ENCODE results near the gene GPM6B. TPM values are rescaled to one million over a fixed set of nuclear protein-coding genes. Genes with fewer than 3 reads are reported as not detected.

Gene GPM6B
- not detected for total RNA-seq

GRCh38 chrX:13816643-13817627 is at the start of gene GPM6B:
GPM6B (minus strand) TSS chrX:13817093; CDS start chrX:13816904, 189 bp downstream.
- DNase-seq = no peak

- no peak for DNase-seq
Observed at GRCh38 chrX:13864264-13864663, 47.4 kb upstream of the GPM6B start.

GRCh38 chrX:13863324-13863723 is 46.4 kb upstream of the GPM6B start:
- DNase-seq = no peak

GRCh38 chrX:13859724-13860123 is 42.8 kb upstream of the GPM6B start:
- DNase-seq = no peak

GRCh38 chrX:13857804-13858203 is 40.9 kb upstream of the GPM6B start:
- no peak for DNase-seq

GRCh38 chrX:13855689-13856450 is 39.0 kb upstream of the GPM6B start:
- no peak for DNase-seq

GRCh38 chrX:13854003-13854402 is 37.1 kb upstream of the GPM6B start:
- DNase-seq = no peak

- DNase-seq = no peak
Observed at GRCh38 chrX:13852001-13852695, 35.3 kb upstream of the GPM6B start.

GRCh38 chrX:13845721-13846378 is 29.0 kb upstream of the GPM6B start:
- DNase-seq = no peak

- no peak for DNase-seq
Observed at GRCh38 chrX:13843150-13843721, 26.3 kb upstream of the GPM6B start.

- DNase-seq = no peak
Observed at GRCh38 chrX:13840121-13840520, 23.2 kb upstream of the GPM6B start.

- DNase-seq = no peak
Observed at GRCh38 chrX:13837290-13837745, 20.4 kb upstream of the GPM6B start.

GRCh38 chrX:13836575-13836974 is 19.7 kb upstream of the GPM6B start:
- DNase-seq = no peak

GRCh38 chrX:13835825-13836224 is 18.9 kb upstream of the GPM6B start:
- DNase-seq = no peak

GRCh38 chrX:13834355-13834754 is 17.5 kb upstream of the GPM6B start:
- no peak for DNase-seq

- DNase-seq = no peak
Observed at GRCh38 chrX:13829983-13830382, 13.1 kb upstream of the GPM6B start.

GRCh38 chrX:13828392-13828791 is 11.5 kb upstream of the GPM6B start:
- no peak for DNase-seq

- no peak for DNase-seq
Observed at GRCh38 chrX:13827298-13828090, 10.6 kb upstream of the GPM6B start.

GRCh38 chrX:13826770-13827169 is 9.9 kb upstream of the GPM6B start:
- no peak for DNase-seq

- DNase-seq = no peak
Observed at GRCh38 chrX:13825178-13825762, 8.4 kb upstream of the GPM6B start.

GRCh38 chrX:13824746-13825145 is 7.9 kb upstream of the GPM6B start:
- no peak for DNase-seq

Data from effector CD4-positive, alpha-beta T cell (primary cell).